CD4-positive, alpha-beta T cell treated with Interleukin-12 subunit alpha and Interleukin-12 subunit beta, for 1 hour (primary cell): Measurements from ENCODE around the gene DST.

Source experiments
- DNase-seq: peaks from one replicate; pipeline ENCODE4 v3.0.0-alpha.2; 2020

The DST gene

GRCh38 chr6:56535626-56536025 lies 107.1 kb downstream of the DST start:
- no peak for DNase-seq

GRCh38 chr6:56534680-56535419 lies 107.8 kb downstream of the DST start:
- DNase-seq, result no peak

GRCh38 chr6:56532766-56533551 lies 109.7 kb downstream of the DST start:
- no peak for DNase-seq

DNA sequence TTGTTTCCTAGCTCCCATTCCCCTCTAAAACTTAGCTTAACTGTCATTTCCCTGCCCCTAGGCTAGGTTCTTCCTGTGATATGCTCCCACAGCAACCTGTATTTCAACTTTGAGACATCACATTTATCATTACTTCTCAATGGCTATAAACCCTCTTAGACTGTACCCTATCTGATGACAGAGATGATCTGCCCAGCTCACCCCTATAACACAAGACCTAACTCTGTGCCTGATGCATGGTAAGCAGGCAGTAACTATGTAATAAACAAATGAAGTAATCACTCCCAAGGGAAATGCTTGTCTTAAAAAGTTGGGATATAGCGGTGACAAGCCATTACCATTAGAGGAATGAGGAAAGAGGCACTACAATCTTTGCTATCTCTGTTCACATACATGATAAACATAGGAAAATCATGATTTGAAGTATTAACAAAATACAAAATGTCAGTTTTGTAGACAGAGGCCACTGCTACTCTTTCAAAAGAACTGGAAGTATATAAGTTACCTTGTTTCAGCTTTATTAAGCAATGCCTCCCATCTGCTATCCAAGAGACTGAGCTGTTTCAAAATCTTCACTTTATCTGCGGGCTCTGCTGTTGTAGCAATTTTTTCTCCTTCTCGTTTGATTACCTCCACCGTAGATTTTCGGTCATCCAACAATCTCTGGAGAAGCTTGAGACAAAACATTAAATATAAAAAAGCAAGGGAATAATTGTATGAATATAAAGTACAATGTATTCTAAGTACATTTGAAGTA lies 110.7 kb downstream of the DST start:
- DNase-seq, result no peak

- DNase-seq, result no peak
Measured at GRCh38 chr6:56529594-56530191, 113.0 kb downstream of the DST start.

DNA sequence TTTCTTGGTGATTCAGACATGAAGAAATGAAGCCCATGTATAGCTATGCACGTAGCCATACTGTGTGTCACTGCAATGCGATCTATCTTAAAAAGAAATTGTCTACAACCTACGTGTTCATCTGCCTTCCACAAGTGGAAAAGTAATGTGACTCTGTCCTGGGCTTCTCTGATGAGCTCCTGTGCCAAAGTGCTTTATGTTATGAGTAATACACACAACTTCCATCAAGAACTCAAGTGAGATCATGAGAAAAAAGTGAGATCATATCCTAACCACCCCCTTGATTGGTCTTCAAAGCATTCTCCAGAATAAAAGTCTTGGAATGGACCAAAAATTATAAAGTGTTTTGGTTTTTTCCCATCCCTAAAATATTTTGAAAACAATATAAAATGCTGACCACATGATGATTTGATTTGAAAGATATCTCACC lies 114.3 kb downstream of the DST start:
- DNase-seq, result no peak

- DNase-seq, result no peak
Measured at GRCh38 chr6:56527934-56528333, 114.8 kb downstream of the DST start.

DNA sequence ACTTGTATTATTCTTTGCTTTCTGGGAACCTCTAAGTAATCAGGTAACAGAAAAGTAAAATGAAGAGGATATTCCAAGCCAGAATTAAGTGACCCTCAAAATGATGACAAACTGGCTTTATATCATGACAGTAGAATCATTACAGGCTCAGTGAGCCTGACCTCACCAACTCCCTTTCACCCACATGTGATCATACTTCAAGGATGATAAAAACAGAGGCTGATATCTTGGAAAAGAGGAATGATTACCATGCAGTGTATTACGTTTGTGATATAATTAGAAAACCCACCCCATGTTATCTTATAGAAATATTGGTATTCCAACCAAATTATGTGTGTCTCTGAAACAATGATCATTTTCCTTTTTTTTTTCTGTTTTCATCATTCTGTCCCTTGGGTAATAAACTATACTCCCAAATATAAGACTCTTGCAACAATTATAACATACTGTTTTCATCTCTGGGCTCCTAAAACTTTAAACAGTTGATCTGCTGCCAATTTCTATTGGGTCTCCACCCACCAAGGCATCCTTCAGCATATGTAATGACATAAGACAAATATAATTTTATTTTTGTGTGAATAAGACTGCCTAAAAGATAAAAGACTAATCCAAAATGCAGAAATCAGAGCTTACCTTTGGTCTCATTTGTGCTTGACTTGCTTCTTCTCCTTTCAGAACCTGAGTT lies 115.7 kb downstream of the DST start:
- DNase-seq, result no peak

GRCh38 chr6:56525974-56526789 lies 116.5 kb downstream of the DST start:
- no peak for DNase-seq

DNA sequence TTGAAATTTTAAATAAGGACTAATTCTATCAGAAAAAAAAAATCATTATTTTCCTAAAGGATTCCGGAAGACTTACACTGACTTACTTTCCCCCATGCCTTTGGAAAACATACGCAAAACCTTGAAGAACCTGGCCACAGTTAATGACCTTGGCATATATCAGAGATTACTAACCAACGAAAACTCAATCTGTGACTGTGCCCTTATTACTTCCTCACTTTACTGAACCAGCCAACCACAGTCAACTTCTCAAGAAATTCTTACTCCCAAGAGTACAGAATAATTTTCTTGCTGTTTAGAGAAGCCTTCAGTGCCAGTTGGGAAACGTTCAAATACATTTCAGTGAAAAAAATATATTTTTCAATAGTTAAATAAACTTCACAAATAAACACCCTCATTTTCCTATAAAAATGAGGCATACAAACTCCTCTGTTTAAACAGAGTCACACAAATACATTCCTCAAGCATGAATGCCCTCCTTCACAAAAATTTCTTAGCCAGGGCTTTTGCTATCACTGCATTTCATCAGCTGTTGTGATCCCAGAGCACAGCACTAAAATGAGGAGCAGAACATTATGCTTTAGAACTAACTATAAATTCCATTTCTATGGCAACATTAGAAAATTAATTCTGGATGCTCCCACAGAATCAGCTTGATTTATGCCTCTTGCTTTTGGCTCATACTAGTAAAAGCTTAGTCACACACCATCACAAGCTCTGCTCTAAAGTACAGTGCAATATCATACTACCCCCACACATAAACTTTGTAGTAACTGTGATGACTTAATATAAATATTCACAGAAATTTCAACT lies 117.6 kb downstream of the DST start:
- DNase-seq, result no peak

DNA sequence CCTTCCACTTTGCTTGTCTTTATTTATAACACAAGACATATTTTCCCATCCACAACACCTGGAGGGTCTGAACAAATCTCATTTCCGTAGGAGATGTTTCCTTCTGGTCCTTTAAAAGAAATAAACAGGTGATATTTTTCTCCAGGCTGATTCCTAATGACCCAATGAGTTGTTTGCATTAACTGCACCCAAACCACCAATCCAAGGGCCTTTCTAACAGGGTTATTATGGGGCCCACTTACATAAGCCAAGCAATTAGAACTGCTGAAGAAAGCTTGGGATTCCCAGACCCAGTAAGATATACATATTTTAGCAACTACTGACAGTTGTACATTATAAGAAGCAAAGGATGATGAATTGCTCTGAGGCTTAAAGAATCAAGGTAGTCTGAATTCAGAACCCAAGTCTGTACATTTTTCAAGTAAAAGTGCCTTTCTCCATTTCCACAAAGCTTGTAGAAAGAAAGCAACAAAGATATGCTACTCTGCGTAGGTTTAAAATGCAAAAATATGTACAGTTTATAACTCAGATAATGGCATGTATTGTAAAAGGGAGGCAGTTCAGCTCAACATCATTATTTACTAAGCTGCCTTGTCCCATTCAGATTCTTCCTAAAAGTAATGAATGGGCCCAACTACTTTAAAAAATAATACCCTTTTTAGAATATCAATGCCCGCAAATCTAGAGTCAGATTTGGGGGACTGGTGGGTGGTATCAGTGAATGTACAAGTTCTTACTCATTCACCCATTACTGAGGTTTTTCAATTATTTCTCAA lies 120.0 kb downstream of the DST start:
- DNase-seq, result no peak

GRCh38 chr6:56521976-56522375 lies 120.7 kb downstream of the DST start:
- DNase-seq, result no peak

DNA sequence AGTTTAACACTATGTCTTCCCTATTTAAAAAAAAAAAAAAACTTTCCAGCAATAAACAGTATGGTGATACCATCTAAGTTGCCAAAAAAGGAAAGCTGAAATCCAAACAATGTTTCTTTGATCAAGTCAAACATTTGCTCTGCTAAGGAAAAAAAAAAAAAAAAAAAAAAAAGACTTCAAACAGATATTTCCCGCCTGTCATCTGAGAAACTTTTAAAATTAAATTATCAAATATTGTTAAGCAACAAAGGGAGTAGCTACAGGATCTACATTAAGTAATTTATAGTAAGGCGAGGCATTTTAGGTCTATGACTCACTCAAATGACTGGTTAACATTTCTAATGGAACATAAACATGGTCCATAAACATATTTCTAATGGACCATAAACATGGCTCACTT lies 121.2 kb downstream of the DST start:
- no peak for DNase-seq

- no peak for DNase-seq
Measured at GRCh38 chr6:56520218-56520617, 122.5 kb downstream of the DST start.

GRCh38 chr6:56518995-56519767 lies 123.5 kb downstream of the DST start:
- no peak for DNase-seq

DNA sequence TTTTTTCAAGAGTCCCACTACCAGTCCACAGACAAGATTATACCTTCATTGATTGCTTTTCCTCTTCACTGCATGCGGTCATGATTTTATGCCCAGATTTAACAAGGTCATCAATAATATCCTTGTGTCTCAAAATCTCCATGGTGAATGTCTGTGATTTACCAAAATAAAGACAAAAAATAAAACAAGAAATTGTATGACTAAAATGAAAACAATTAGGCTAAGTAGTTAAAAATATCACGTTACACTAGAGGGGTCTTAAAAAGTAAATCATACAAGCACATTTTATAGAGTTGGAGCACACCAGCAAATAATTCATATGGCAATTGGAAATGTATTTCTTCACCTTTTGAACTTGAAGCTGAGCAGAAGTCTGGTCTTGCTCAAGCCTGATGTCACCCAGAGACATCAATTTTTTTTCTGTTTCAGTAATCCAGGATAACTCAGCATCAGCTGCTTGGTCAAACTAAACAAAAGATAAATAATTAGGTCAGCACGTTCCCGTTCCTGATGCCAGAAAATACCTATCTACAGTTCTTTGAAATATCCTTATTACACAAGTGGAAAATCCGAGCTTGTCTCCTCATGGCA lies 125.4 kb downstream of the DST start:
- DNase-seq, result no peak

- no peak for DNase-seq
Measured at GRCh38 chr6:56516003-56516402, 126.7 kb downstream of the DST start.

DNA sequence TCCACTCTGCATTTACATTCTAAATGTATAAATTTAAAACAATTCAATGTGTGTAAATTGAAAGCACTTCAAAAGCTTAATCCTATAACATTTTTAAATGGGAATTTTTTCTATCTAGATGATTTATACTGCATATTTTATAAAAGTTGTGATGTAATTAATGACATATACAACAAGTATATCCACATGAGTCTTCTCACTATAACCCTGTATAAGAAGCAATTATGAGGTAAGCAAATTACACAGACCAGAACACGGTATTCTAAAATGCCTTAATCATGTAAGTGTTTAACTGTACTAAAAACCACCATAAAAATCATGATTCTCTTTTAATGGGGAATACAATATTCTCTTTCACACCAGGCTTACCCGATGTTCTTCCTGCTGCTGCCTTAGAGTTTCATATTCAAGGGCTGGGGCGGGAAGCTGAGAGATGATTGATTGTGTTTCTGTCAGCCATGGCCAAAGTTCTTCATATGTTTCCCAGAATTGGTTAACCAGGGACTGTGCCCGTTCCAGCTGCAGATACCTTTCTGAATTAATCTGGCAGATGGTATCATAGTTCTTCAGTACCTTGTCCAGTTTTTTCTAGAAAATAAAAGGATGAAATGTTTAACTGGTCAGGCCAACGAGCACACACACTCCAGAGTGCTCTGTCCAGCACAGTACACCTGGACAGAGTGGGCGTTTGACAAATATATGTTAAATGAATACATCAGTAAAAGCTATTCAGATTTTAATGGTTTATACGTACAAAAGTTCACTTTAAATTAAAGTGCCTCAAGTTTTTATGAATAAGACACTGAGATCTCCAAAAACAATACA lies 127.4 kb downstream of the DST start:
- DNase-seq, result no peak
